HepG2 (cell line): Measurements from ENCODE around the gene EFNA2. TPM values are rescaled to one million over a fixed set of nuclear protein-coding genes. Genes with fewer than 3 reads are reported as not detected.

Experiments used
- ZBTB40 ChIP-seq, 2 experiments: fragments of 450-650 bp in 1 of 2; sonication (generic) in 1 of 2; formaldehyde crosslinking in 1 of 2; IDR thresholded peaks; 2 replicates each; pipeline versions ENCODE4 v1.6.1 to v1.8.0; 2016 to 2022; ENCODE audit warnings: antibody characterized with exemption in 1 of 2, mild to moderate bottlenecking in 1 of 2, missing genetic modification reagents in 1 of 2
- ZNF792 ChIP-seq: IDR thresholded peaks from 2 replicates; pipeline ENCODE4 v1.6.1; 2016
- ZSCAN12 ChIP-seq: sonication (generic); formaldehyde crosslinking; IDR thresholded peaks from 2 replicates; pipeline ENCODE4 v1.9.0; 2021; ENCODE audit warnings: mild to moderate bottlenecking, missing genetic modification reagents
- polyA plus RNA-seq, 8 experiments: library from polyadenylated mRNA; depleted of rRNA in 3 of 8; stranded (reverse) in 7 of 8; unstranded in 1 of 8; fragments of >200 nt; fragmentation: Illumina TruSeq in 4 of 8; extraction: Trizol in 4 of 8; gene quantifications; 2 replicates each; pipeline versions ENCODE4 v1.2.1 to v1.2.3, GENCODE V29; 2011 to 2016; ENCODE audit warnings: low read depth in 4 of 8, missing spikeins in 1 of 8, mixed read lengths in 1 of 8; ENCODE audit not compliant: insufficient read depth in 1 of 8
- total RNA-seq, 5 experiments: library from RNA; depleted of rRNA; stranded (reverse); fragments of >200 nt; fragmentation: Illumina TruSeq; extraction: Trizol; gene quantifications; 2 replicates each; pipeline ENCODE4 v1.2.3, GENCODE V29; 2016; ENCODE audit warnings: low read depth in 1 of 5
- TF ChIP-seq, protein P1 (sequence below), 2 experiments: sonication (generic) in 1 of 2; formaldehyde crosslinking in 1 of 2; IDR thresholded peaks; 2 replicates each; pipeline versions ENCODE4 v1.4.0 to v1.6.1; 2016 to 2020; ENCODE audit warnings: borderline replicate concordance in 1 of 2, low read depth in 1 of 2, mild to moderate bottlenecking in 1 of 2, missing genetic modification reagents in 1 of 2
- TF ChIP-seq, protein P2 (sequence below): sonication (generic); formaldehyde crosslinking; IDR thresholded peaks from 2 replicates; pipeline ENCODE4 v1.8.1; 2023; ENCODE audit warnings: mild to moderate bottlenecking, missing genetic modification reagents
- TF ChIP-seq, protein P3 (sequence below): sonication (generic); formaldehyde crosslinking; IDR thresholded peaks from 2 replicates; pipeline ENCODE4 v1.4.0; 2020; ENCODE audit warnings: mild to moderate bottlenecking, missing genetic modification reagents

EFNA2 gene
- total and polyA plus RNA-seq, 2 of the 13 experiments (the other 11 are each of a cell fraction or from before 2014, with no cell fraction given), result 6.0 to 9.9 TPM

GRCh38 chr19:1249298-1249989, 36.2 kb upstream of the EFNA2 start (continued):
- TF ChIP-seq, protein P1, sequence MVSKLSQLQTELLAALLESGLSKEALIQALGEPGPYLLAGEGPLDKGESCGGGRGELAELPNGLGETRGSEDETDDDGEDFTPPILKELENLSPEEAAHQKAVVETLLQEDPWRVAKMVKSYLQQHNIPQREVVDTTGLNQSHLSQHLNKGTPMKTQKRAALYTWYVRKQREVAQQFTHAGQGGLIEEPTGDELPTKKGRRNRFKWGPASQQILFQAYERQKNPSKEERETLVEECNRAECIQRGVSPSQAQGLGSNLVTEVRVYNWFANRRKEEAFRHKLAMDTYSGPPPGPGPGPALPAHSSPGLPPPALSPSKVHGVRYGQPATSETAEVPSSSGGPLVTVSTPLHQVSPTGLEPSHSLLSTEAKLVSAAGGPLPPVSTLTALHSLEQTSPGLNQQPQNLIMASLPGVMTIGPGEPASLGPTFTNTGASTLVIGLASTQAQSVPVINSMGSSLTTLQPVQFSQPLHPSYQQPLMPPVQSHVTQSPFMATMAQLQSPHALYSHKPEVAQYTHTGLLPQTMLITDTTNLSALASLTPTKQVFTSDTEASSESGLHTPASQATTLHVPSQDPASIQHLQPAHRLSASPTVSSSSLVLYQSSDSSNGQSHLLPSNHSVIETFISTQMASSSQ (IDR thresholded peaks at IDR 0.05; ENCODE audit: low read depth), result no peak
- TF ChIP-seq, protein P1 (CRISPR knock-in tag; IDR thresholded peaks at IDR 0.05; ENCODE audit: borderline replicate concordance), result peak; percentile 20; the same call in 1 of the 2 replicates
- TF ChIP-seq, protein P2, sequence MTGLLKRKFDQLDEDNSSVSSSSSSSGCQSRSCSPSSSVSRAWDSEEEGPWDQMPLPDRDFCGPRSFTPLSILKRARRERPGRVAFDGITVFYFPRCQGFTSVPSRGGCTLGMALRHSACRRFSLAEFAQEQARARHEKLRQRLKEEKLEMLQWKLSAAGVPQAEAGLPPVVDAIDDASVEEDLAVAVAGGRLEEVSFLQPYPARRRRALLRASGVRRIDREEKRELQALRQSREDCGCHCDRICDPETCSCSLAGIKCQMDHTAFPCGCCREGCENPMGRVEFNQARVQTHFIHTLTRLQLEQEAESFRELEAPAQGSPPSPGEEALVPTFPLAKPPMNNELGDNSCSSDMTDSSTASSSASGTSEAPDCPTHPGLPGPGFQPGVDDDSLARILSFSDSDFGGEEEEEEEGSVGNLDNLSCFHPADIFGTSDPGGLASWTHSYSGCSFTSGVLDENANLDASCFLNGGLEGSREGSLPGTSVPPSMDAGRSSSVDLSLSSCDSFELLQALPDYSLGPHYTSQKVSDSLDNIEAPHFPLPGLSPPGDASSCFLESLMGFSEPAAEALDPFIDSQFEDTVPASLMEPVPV (CRISPR knock-in tag), result 0 out of 2 replicates have a peak, but pooled peaks have one; percentile 25
- TF ChIP-seq, protein P3, sequence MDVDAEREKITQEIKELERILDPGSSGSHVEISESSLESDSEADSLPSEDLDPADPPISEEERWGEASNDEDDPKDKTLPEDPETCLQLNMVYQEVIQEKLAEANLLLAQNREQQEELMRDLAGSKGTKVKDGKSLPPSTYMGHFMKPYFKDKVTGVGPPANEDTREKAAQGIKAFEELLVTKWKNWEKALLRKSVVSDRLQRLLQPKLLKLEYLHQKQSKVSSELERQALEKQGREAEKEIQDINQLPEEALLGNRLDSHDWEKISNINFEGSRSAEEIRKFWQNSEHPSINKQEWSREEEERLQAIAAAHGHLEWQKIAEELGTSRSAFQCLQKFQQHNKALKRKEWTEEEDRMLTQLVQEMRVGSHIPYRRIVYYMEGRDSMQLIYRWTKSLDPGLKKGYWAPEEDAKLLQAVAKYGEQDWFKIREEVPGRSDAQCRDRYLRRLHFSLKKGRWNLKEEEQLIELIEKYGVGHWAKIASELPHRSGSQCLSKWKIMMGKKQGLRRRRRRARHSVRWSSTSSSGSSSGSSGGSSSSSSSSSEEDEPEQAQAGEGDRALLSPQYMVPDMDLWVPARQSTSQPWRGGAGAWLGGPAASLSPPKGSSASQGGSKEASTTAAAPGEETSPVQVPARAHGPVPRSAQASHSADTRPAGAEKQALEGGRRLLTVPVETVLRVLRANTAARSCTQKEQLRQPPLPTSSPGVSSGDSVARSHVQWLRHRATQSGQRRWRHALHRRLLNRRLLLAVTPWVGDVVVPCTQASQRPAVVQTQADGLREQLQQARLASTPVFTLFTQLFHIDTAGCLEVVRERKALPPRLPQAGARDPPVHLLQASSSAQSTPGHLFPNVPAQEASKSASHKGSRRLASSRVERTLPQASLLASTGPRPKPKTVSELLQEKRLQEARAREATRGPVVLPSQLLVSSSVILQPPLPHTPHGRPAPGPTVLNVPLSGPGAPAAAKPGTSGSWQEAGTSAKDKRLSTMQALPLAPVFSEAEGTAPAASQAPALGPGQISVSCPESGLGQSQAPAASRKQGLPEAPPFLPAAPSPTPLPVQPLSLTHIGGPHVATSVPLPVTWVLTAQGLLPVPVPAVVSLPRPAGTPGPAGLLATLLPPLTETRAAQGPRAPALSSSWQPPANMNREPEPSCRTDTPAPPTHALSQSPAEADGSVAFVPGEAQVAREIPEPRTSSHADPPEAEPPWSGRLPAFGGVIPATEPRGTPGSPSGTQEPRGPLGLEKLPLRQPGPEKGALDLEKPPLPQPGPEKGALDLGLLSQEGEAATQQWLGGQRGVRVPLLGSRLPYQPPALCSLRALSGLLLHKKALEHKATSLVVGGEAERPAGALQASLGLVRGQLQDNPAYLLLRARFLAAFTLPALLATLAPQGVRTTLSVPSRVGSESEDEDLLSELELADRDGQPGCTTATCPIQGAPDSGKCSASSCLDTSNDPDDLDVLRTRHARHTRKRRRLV, result no peak
- TF ChIP-seq ZNF792 (CRISPR knock-in tag), result no peak
- TF ChIP-seq ZSCAN12 (CRISPR knock-in tag), result peak; percentile 88; the same call in 1 of the 2 replicates
- no peak for TF ChIP-seq ZBTB40 (IDR thresholded peaks at IDR 0.05)
- TF ChIP-seq ZBTB40 (CRISPR knock-in tag; IDR thresholded peaks at IDR 0.05), result peak; percentile 37; the same call in 1 of the 2 replicates
